ENCODE measurements around the gene SLC26A9.

DNA sequence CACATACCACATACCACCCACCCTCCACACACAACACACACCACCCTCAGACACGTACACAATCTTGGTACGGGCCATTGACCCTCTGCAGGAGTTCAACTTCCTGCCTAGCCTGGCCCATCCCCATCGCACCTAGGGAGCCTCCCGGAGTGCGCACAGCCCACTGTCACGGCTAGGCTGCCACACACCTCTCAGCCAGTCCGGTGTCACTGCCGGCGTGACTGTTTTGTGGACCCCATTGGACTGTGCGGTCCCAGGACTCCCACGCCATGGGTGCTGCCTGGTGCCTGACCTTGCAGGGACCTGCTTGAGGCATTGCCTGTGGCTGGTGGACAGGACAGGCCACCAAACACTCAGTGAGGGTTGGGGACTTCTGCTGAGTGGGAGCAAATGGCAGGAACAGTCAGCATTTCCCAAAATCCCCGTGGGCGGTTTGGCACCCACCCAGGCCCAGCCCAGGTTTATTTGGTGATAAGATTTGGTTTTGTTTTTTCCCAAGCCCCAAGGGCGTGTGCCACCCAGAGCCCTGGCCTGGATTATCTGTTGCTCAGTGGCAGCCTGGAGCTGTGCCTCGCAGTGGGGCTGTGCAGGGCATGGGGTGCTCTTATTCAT lies 32.2 kb upstream of the SLC26A9 start:
- TF ChIP-seq, protein P1, sequence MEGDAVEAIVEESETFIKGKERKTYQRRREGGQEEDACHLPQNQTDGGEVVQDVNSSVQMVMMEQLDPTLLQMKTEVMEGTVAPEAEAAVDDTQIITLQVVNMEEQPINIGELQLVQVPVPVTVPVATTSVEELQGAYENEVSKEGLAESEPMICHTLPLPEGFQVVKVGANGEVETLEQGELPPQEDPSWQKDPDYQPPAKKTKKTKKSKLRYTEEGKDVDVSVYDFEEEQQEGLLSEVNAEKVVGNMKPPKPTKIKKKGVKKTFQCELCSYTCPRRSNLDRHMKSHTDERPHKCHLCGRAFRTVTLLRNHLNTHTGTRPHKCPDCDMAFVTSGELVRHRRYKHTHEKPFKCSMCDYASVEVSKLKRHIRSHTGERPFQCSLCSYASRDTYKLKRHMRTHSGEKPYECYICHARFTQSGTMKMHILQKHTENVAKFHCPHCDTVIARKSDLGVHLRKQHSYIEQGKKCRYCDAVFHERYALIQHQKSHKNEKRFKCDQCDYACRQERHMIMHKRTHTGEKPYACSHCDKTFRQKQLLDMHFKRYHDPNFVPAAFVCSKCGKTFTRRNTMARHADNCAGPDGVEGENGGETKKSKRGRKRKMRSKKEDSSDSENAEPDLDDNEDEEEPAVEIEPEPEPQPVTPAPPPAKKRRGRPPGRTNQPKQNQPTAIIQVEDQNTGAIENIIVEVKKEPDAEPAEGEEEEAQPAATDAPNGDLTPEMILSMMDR (conservative IDR thresholded peaks at IDR 0.05), result no peak
- TF ChIP-seq EZH2 (IDR thresholded peaks at IDR 0.05; ENCODE audit: low read depth), result no peak
